Measurements from ENCODE around the gene EXPH5. TPM values are rescaled to one million over a fixed set of nuclear protein-coding genes. Genes with fewer than 3 reads are reported as not detected.
A peak's percentile ranks its signal among the peaks of the same experiment; 100 is the strongest.

Gene EXPH5
- total RNA-seq, 1 donor from 2014 or later: 7.6 TPM

DNA sequence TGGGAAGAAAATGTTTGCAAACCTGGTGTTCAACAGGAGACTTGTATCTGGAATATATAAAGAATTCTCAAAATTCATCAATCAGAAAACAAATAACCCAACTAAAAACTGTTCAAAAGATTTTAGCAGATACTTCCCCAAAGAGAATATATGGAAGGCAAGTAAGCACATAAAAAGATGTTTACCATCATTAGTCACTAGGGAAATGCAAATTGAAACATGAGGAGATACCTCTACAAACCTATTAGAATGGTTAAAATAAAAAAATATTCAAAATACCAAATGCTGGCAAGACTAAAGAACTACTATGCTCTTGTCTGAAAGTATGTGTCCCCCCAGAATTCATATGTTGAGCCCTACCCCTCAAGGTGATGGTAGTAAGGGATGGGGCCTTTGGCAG lies 8.6 kb downstream of the EXPH5 start:
- Histone ChIP-seq H3K27me3 (ENCODE audit: control insufficient read depth, insufficient read depth, low read length) (no peaks in the 10 kb centered on the region), H3K36me3 (ENCODE audit: control insufficient read depth, insufficient read depth, low read length) (no peaks in the 10 kb centered on the region), H3K4me3 (ENCODE audit: low read depth, low read length) (no peak overlapping the region)
- FAIRE-seq (no peak), DNase-seq (ENCODE audit: low read depth) (peak; percentile 58)
- no peak for TF ChIP-seq CTCF (IDR thresholded peaks at IDR 0.05; ENCODE audit: insufficient read depth, low read length, severe bottlenecking)

- no peak for DNase-seq (ENCODE audit: low read depth)
Observed at GRCh38 chr11:108580645-108581044, 12.9 kb downstream of the EXPH5 start.

GRCh38 chr11:108580043-108580442 lies 13.5 kb downstream of the EXPH5 start:
- TF ChIP-seq CTCF (IDR thresholded peaks at IDR 0.05; ENCODE audit: insufficient read depth, low read length, severe bottlenecking): no peak
- DNase-seq (ENCODE audit: low read depth) (no peak), FAIRE-seq (no peak)
- no peak overlapping the region for H3K4me3 ChIP-seq (ENCODE audit: low read depth, low read length)
- H3K27me3 ChIP-seq (ENCODE audit: control insufficient read depth, insufficient read depth, low read length): no peaks in the 10 kb centered on the region
- H3K36me3 ChIP-seq (ENCODE audit: control insufficient read depth, insufficient read depth, low read length): no peaks in the 10 kb centered on the region

More at GRCh38 chr11:108580645-108581044, 12.9 kb downstream of the EXPH5 start:
- H3K36me3 ChIP-seq (ENCODE audit: control insufficient read depth, insufficient read depth, low read length): no peaks in the 10 kb centered on the region
- no peak for FAIRE-seq
- no peak overlapping the region for H3K4me3 ChIP-seq (ENCODE audit: low read depth, low read length)
- TF ChIP-seq CTCF (IDR thresholded peaks at IDR 0.05; ENCODE audit: insufficient read depth, low read length, severe bottlenecking): no peak
- H3K27me3 ChIP-seq (ENCODE audit: control insufficient read depth, insufficient read depth, low read length): no peaks in the 10 kb centered on the region

DNA sequence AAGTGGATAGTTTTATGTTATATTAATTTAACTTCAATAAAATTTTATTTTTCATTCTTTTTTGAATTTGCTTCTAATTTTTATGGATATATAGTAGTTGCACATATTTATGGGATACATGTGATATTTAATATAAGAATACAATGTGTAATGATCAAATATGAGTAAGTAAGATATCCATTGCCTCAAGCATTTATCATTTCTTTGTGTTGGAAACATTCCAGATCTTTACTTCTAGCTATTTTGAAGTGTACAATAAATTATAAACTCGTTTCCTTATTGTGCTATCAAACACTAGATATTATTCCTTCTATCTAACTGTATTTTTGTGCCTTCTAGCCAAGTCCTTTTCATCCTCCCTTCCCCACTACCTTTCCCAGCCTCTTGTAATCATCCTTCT lies 17.0 kb downstream of the EXPH5 start:
- H3K27me3 ChIP-seq (ENCODE audit: control insufficient read depth, insufficient read depth, low read length): no peaks in the 10 kb centered on the region
- TF ChIP-seq CTCF (IDR thresholded peaks at IDR 0.05; ENCODE audit: insufficient read depth, low read length, severe bottlenecking): no peak
- no peaks in the 10 kb centered on the region for H3K36me3 ChIP-seq (ENCODE audit: control insufficient read depth, insufficient read depth, low read length)
- FAIRE-seq (no peak), DNase-seq (ENCODE audit: low read depth) (no peak)
- H3K4me3 ChIP-seq (ENCODE audit: low read depth, low read length): no peak overlapping the region

DNA sequence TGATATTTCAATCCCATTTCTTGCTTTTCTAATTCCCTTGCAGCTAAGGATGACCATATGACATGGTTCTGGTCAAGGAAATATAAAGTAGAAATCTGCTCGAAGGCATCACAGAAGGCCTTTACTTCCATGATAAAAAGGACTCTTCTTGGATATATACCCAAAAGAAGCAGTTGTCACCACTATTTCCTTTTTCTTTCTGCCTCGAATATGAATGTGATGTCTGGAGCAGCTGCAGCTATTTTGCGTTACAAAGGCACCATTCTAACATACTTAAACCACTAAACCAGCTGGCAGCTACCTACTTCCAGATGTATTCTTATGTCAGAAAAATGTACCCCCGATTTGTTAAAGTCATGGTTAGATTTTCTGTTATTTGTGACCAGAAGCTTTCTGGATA lies 18.9 kb downstream of the EXPH5 start:
- no peak for TF ChIP-seq CTCF (IDR thresholded peaks at IDR 0.05; ENCODE audit: insufficient read depth, low read length, severe bottlenecking)
- FAIRE-seq (no peak), DNase-seq (ENCODE audit: low read depth) (no peak)
- H3K36me3 ChIP-seq (ENCODE audit: control insufficient read depth, insufficient read depth, low read length): no peaks in the 10 kb centered on the region
- H3K4me3 ChIP-seq (ENCODE audit: low read depth, low read length): no peak overlapping the region
- H3K27me3 ChIP-seq (ENCODE audit: control insufficient read depth, insufficient read depth, low read length): no peaks in the 10 kb centered on the region

DNA sequence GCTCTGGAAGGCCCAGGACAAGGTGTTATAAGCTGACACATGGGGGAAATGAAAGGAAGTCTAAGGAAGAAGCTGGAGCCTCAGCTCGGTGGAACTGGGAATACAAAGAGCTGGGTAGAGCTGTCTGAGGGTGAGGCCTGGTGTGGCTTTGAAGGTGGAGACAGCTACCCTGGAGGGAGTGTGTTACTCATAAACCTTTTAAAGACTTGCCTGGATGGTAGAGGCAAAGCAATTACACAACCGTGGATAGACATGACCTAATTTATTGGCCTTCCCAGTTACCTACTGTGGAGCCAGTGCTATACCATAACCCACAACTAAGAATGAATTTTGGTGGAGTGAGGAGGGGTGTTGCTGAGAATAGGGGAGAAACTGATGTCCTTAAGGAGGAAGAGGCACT lies 22.6 kb downstream of the EXPH5 start:
- Histone ChIP-seq H3K36me3 (ENCODE audit: control insufficient read depth, insufficient read depth, low read length) (no peaks in the 10 kb centered on the region), H3K4me3 (ENCODE audit: low read depth, low read length) (no peak overlapping the region)
- FAIRE-seq: peak; percentile 13

More for the DNA sequence above, 22.6 kb downstream of the EXPH5 start:
- peak; percentile 58 for DNase-seq (ENCODE audit: low read depth)
- TF ChIP-seq CTCF (IDR thresholded peaks at IDR 0.05; ENCODE audit: insufficient read depth, low read length, severe bottlenecking): no peak
- no peaks in the 10 kb centered on the region for H3K27me3 ChIP-seq (ENCODE audit: control insufficient read depth, insufficient read depth, low read length)
